Loucy (cell line): ENCODE results near the gene NFKB1.

Experiments used
- H2AFZ ChIP-seq: fragments of 200-600 bp; sonication (generic); 2 replicates; pipeline ENCODE4 v1.6.0; 2016; ENCODE audit warnings: antibody characterized with exemption, mild to moderate bottlenecking, low read length, moderate library complexity
- H3F3A ChIP-seq: fragments of 200-600 bp; 2 replicates; pipeline ENCODE4 v1.6.0; 2016; ENCODE audit warnings: antibody characterized with exemption, low read depth, mild to moderate bottlenecking
- H3K27me3 ChIP-seq: fragments of 200-600 bp; sonication (generic); 2 replicates; pipeline ENCODE4 v1.6.1; 2014; ENCODE audit warnings: low read length, mild to moderate bottlenecking; ENCODE audit not compliant: insufficient read depth, poor library complexity, severe bottlenecking
- H3K36me3 ChIP-seq: fragments of 200-600 bp; sonication (generic); 2 replicates; pipeline ENCODE4 v1.6.1; 2016; ENCODE audit warnings: low read length; ENCODE audit not compliant: insufficient read depth
- H3K4me1 ChIP-seq: fragments of 200-600 bp; sonication (generic); 2 replicates; pipeline ENCODE4 v1.5.1; 2014; ENCODE audit warnings: low read length, mild to moderate bottlenecking; ENCODE audit not compliant: insufficient read depth, poor library complexity, severe bottlenecking
- H3K4me2 ChIP-seq: fragments of 200-600 bp; sonication (generic); 2 replicates; pipeline ENCODE4 v1.6.0; 2014; ENCODE audit warnings: antibody characterized with exemption, low read length, low read depth, mild to moderate bottlenecking; ENCODE audit not compliant: poor library complexity, severe bottlenecking
- H3K4me3 ChIP-seq: fragments of 200-600 bp; sonication (generic); 2 replicates; pipeline ENCODE4 v1.5.1; 2014; ENCODE audit warnings: low read length, mild to moderate bottlenecking, mixed read lengths; ENCODE audit not compliant: poor library complexity, severe bottlenecking
- H3K79me2 ChIP-seq: fragments of 200-600 bp; sonication (generic); 2 replicates; pipeline ENCODE4 v1.6.1; 2014; ENCODE audit warnings: low read length; ENCODE audit not compliant: insufficient read depth
- H3K9ac ChIP-seq: fragments of 200-600 bp; sonication (generic); 2 replicates; pipeline ENCODE4 v1.6.0; 2014; ENCODE audit warnings: mild to moderate bottlenecking, low read depth, low read length, moderate library complexity; ENCODE audit not compliant: poor library complexity, severe bottlenecking
- H3K9me2 ChIP-seq: fragments of 200-600 bp; sonication (generic); replicated peaks from 2 replicates; pipeline ENCODE4 v1.6.1; 2016; ENCODE audit warnings: low read depth, low read length, mixed read lengths
- H3K9me3 ChIP-seq: fragments of 200-600 bp; sonication (generic); 2 replicates; pipeline ENCODE4 v1.6.1; 2014; ENCODE audit warnings: mild to moderate bottlenecking, antibody characterized with exemption, low read length, low read depth; ENCODE audit not compliant: insufficient read depth
- H4K20me1 ChIP-seq: fragments of 200-600 bp; sonication (generic); 2 replicates; pipeline ENCODE4 v1.6.0; 2014; ENCODE audit warnings: antibody characterized with exemption, low read length, mild to moderate bottlenecking; ENCODE audit not compliant: insufficient read depth, poor library complexity, severe bottlenecking
- EZH2phosphoT487 ChIP-seq: fragments of 200-600 bp; IDR thresholded peaks from 2 replicates; pipeline ENCODE4 v1.6.1; 2018; ENCODE audit warnings: antibody characterized with exemption, mild to moderate bottlenecking, moderate library complexity, borderline replicate concordance
- TF ChIP-seq, protein P1 (sequence below): fragments of 200-600 bp; sonication (generic); conservative IDR thresholded peaks from 2 replicates; pipeline ENCODE4 v1.5.1; 2014; ENCODE audit warnings: mild to moderate bottlenecking, antibody characterized with exemption, low read length

NFKB1 gene

DNA sequence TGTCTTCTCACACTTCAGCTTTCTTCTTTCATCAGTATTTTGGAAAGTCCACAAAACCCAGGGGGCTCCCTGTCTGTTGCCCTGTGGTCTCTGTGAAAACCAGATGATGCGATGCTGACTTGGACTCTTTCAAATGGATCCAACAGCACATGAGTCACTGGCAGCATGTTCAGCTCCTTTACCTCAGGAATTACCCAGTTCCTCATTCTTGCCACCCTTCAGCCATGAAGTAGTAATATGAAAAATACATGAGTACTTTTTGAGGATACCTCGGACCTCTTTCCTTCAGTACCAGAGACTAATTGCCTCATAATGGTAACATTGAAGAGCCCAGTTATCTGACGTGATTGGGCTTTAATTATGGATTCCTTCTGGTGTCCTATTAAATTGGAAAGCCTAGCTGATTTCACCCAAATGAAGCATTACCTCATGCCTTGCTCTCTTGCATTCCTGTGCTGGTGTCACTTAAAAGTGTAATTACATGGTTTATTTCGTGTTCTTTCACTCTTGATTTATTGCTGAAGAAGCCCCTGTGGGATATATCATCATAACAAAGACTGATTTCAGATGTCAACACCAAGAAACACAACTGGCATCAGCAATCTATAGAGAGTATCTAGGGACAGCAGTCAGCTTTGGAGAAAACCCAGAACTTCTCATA, 63.4 kb downstream of the NFKB1 start:
- H2AFZ ChIP-seq = no peak overlapping the region
- no peaks in the 10 kb centered on the region for H3K27me3 ChIP-seq
- H3K36me3 ChIP-seq = peaks cover 20% of the 10 kb centered on the region
- H3K9me2 ChIP-seq = no peaks in the 10 kb centered on the region
- H3F3A ChIP-seq = no peaks in the 10 kb centered on the region
- peaks cover 9% of the 10 kb centered on the region; the same call in 1 of the 2 replicates for H3K79me2 ChIP-seq
- H4K20me1 ChIP-seq = no peaks in the 10 kb centered on the region
- H3K4me3 ChIP-seq = no peak overlapping the region
- TF ChIP-seq EZH2phosphoT487 = no peak
- TF ChIP-seq, protein P1, sequence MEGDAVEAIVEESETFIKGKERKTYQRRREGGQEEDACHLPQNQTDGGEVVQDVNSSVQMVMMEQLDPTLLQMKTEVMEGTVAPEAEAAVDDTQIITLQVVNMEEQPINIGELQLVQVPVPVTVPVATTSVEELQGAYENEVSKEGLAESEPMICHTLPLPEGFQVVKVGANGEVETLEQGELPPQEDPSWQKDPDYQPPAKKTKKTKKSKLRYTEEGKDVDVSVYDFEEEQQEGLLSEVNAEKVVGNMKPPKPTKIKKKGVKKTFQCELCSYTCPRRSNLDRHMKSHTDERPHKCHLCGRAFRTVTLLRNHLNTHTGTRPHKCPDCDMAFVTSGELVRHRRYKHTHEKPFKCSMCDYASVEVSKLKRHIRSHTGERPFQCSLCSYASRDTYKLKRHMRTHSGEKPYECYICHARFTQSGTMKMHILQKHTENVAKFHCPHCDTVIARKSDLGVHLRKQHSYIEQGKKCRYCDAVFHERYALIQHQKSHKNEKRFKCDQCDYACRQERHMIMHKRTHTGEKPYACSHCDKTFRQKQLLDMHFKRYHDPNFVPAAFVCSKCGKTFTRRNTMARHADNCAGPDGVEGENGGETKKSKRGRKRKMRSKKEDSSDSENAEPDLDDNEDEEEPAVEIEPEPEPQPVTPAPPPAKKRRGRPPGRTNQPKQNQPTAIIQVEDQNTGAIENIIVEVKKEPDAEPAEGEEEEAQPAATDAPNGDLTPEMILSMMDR = no peak
- H3K4me2 ChIP-seq = no peak overlapping the region
- H3K4me1 ChIP-seq = peaks cover 11% of the 10 kb centered on the region
- no peaks in the 10 kb centered on the region for H3K9me3 ChIP-seq
- H3K9ac ChIP-seq = no peak overlapping the region

DNA sequence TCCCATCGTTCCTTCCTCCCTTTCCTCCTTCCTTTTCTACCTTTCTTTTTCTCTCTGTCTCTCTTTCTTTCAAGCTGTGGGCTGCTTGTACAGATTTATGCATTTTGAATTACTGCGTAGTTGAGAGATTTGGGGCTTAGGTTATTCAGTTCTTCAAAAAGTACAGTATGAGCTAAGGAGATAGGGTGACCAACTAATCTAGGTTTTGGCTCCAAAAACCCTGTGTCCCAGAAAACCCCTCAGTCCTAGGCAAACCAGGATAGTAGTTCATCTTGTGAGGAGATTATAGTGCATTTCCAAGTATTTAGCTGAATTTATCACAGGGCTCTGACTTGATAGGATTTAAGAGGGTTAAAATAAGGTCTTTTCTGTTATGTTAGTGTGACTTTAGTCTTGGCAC, 64.5 kb downstream of the NFKB1 start:
- H3K9ac ChIP-seq = no peak overlapping the region
- no peaks in the 10 kb centered on the region for H3K9me3 ChIP-seq
- no peaks in the 10 kb centered on the region for H3F3A ChIP-seq
- no peak overlapping the region for H3K4me3 ChIP-seq
- H3K4me2 ChIP-seq = no peak overlapping the region
- H3K4me1 ChIP-seq = peaks cover 2% of the 10 kb centered on the region
- H3K9me2 ChIP-seq = no peaks in the 10 kb centered on the region
- H3K36me3 ChIP-seq = peaks cover 27% of the 10 kb centered on the region
- no peak for TF ChIP-seq EZH2phosphoT487
- TF ChIP-seq, protein P1 = no peak
- H2AFZ ChIP-seq = no peak overlapping the region
- no peaks in the 10 kb centered on the region for H4K20me1 ChIP-seq
- H3K79me2 ChIP-seq = peaks cover 6% of the 10 kb centered on the region; the same call in 1 of the 2 replicates
- H3K27me3 ChIP-seq = no peaks in the 10 kb centered on the region

- H3K36me3 ChIP-seq = peaks cover 27% of the 10 kb centered on the region
- no peaks in the 10 kb centered on the region for H3K9me3 ChIP-seq
- TF ChIP-seq EZH2phosphoT487 = no peak
- TF ChIP-seq, protein P1 = no peak
- no peaks in the 10 kb centered on the region for H3K9me2 ChIP-seq
- no peak overlapping the region for H3K4me3 ChIP-seq
- no peak overlapping the region for H3K9ac ChIP-seq
- H3K4me2 ChIP-seq = no peak overlapping the region
- peaks cover 4% of the 10 kb centered on the region; the same call in 1 of the 2 replicates for H3K79me2 ChIP-seq
- no peaks in the 10 kb centered on the region for H3K4me1 ChIP-seq
- H3F3A ChIP-seq = no peaks in the 10 kb centered on the region
- H4K20me1 ChIP-seq = no peaks in the 10 kb centered on the region
- no peak overlapping the region for H2AFZ ChIP-seq
- no peaks in the 10 kb centered on the region for H3K27me3 ChIP-seq
Observed at GRCh38 chr4:102566426-102566825, 65.3 kb downstream of the NFKB1 start.
